Stimulated activated CD4-positive, alpha-beta T cell treated with anti-CD3 and anti-CD28 coated beads, Interleukin-1b, Interleukin-23, amount 100 ng/mL, for 1 hour (primary cell): ENCODE results near the gene ATP6V1B1.
"Not testable (repeated sequence)": the region's sequence is repeated elsewhere in the genome, so short reads cannot be mapped to it uniquely, and the experiment has no call there.

Experiments used
- DNase-seq, 2 donors: peaks; one replicate each; pipeline ENCODE4 v3.0.0-alpha.2; 2020; ENCODE audit warnings: low read depth in 2 of 2

ATP6V1B1 gene

GRCh38 chr2:71006323-71006722 lies 70.6 kb downstream of the ATP6V1B1 start:
- no peak for DNase-seq

GRCh38 chr2:71006955-71007799 lies 71.5 kb downstream of the ATP6V1B1 start:
- no peak for DNase-seq

GRCh38 chr2:71008342-71008741 lies 72.6 kb downstream of the ATP6V1B1 start:
- DNase-seq, result no peak

- not testable (repeated sequence) for DNase-seq
Observed at GRCh38 chr2:71011786-71012185, 76.1 kb downstream of the ATP6V1B1 start.
